Heart left ventricle (tissue), 13 donors: ENCODE data around the gene KSR2.

ENCODE experiments used
- POLR2A ChIP-seq, 2 donors: fragments of 450-650 bp; IDR thresholded peaks; one replicate each; pipeline ENCODE4 v1.6.1; 2017; ENCODE audit warnings: antibody characterized with exemption in 2 of 2, mild to moderate bottlenecking in 2 of 2, moderate library complexity in 2 of 2
- TF ChIP-seq, protein P1 (sequence below), 12 donors: fragments of 200-600 bp; sonication (generic) in 4 of 12; IDR thresholded peaks; one replicate each; pipeline versions ENCODE4 v1.5.0 to v1.8.0; 2018 to 2022; ENCODE audit warnings: antibody characterized with exemption in 12 of 12, mild to moderate bottlenecking in 5 of 12
- donor health status: ischemic (EF 13 %, LVEDD 7.1; RV severe dilation, severe dysfunction).
- donor health status: DM: no; HTN: yes; CAD: no.
- donor health status: DM: no; HTN: no; CAD: no.
- donor health status: ischemic (EF 25% LVEDD 6.9; RV normal size, moderate dysfunction).
- donor health status: ischemic (EF 25% LVEDD 5.7; RV mildly dilated, moderate dysfunction).
- donor health status: ischemic (EF 35%, LVEDD 5.7; RV mildly dilated, moderate dysfunction).
- donor health status: nonischemic (EF 11% LVEDD 7.7; RV severe dilation, severe dysfunction).
- donor health status: DM: yes; HTN: yes; CAD: no.
- donor health status: PGD.
- donor health status: ischemic (EF 29% LVEDD 5.4; RV normal size, mild dysfunction).
- donor health status: nonischemic (EF 23%, LVEDD 6.1; RV moderate dilation, normal function).

DNA sequence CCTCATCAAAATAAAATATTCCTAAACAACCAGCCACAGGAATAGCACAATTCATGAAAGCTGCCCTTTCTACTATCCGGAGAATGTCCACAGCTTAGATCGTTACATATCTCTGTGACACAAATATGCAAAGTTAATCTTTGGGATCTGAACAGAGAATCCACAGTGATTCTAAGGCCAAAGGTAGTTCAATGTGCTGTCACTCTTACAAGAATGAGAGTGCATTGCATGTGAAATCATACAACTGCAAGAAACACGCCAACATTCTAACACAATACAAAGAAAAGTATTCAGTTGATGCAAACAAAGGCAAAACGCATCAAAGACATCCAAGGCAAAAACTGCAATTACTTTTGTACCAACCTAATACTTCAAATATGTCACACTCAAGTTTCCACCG, 60.4 kb downstream of the KSR2 start:
- no peak for TF ChIP-seq POLR2A (IDR thresholded peaks at IDR 0.05)
- TF ChIP-seq, protein P1, sequence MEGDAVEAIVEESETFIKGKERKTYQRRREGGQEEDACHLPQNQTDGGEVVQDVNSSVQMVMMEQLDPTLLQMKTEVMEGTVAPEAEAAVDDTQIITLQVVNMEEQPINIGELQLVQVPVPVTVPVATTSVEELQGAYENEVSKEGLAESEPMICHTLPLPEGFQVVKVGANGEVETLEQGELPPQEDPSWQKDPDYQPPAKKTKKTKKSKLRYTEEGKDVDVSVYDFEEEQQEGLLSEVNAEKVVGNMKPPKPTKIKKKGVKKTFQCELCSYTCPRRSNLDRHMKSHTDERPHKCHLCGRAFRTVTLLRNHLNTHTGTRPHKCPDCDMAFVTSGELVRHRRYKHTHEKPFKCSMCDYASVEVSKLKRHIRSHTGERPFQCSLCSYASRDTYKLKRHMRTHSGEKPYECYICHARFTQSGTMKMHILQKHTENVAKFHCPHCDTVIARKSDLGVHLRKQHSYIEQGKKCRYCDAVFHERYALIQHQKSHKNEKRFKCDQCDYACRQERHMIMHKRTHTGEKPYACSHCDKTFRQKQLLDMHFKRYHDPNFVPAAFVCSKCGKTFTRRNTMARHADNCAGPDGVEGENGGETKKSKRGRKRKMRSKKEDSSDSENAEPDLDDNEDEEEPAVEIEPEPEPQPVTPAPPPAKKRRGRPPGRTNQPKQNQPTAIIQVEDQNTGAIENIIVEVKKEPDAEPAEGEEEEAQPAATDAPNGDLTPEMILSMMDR (IDR thresholded peaks at IDR 0.05): no peak
